Raji (cell line): ENCODE results near the gene RPGRIP1L.

Experiments used
- POLR2A ChIP-seq: IDR thresholded peaks from 2 replicates; pipeline ENCODE4 v1.6.1; 2011; ENCODE audit warnings: low read depth, low read length, control low read depth; ENCODE audit not compliant: insufficient read depth

RPGRIP1L gene

DNA sequence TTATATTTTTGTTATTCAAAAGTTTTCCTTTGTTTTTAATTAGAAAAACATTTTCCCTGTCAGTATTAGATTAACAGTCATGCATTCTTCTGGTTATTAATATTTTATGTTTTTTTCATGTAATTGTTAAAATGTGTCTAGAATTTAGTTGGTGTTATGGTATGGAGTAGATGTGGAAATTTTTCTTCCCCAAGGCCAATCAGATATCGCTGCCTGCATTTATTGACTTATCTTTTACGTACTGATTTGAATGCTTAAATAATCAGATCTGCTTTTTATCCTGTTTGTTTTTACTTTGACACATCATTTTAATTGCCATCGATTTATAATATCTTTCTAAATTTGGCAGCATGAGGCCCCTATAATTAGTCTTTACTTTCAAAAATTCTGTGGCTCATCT is 13.9 kb upstream of the RPGRIP1L start:
- TF ChIP-seq POLR2A: no peak

DNA sequence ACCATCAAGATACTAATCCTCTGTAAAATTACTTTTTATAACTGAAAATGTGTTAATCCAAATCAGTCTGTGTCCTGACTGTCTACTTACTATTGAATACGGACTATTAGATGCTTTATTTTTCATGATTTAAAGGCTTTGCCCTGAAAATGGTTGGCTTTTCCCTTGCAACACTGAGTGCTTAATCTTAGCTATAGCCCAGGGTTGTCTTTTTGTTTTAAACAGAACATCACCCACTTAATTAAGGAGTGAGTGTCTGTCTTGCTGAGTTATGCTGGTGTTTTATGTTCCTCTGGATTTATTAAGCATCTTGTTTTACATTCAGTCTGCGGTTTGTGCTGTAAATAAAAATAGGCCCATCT is 11.3 kb upstream of the RPGRIP1L start:
- no peak for TF ChIP-seq POLR2A

DNA sequence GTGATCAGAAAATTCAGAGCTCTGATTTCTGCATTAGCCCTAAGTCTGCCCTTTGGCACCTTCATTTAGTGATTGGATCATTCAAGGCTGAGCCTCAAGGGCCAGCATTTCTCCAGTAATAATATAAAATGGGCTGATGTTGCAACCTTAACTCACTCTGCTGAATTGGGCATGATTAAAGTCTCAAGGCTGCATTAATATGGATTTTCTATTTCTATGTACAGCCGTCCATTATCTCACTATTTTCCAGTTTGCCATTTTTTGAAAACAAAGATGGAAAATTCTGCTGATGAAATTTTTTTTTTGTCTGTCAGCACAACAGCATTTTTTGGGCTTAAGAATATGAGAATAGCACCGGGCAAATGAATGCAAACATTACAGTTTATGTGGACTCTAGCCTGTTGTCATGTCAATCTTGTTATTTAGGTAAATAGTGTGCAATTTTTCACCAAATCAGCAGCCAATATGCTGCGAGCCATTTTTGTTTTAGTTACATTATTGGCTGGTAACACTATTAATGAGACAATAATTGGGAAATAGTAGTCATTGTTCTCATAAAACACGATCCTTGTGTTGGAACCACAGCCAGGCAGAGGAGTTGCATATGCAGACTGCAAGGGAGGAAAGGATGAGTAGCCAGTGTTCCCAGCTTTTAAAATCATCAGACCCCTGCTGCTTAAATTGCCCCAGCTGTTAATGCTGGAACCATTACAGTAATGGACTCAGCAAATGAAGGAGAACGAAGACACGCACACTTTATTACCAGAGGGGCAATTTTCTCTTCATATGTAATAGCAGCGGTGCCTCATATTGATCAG is 10.8 kb upstream of the RPGRIP1L start:
- no peak for TF ChIP-seq POLR2A

DNA sequence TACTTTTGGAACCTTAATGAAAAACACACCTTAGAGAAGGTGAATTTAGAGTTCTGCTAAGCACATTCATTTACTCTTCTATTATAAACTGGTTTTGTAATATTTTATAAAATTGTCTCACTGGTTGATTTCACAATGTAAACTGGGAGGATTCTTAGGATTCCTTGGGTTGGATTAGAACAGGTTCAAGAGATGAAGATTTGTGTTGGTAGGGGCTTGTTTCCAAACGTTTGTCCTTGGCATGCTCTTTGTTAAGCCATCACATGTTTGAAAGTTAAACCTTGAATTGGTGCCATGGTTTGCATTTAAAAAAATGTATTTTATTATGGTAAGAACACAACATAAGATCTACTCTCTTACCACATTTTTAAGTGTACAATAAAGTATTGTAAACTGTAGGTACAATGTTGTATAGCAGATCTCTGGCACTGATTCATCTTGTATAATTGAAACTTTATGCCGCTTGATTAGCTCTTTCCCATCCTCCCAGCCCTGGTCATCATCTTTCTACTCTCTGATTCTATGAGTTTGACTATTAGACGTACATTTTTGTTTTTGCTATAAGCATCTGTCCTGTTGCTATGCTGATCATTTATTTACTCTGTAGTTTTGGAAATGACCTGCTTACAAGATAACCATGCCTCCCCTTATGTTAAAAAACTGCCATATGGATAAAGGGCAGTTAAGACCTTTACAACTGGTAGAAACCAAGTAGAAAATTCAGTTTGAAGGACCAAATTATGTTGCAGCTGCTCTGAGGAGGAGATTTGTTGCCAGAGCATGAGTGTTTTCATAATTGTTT is 9.9 kb upstream of the RPGRIP1L start:
- no peak for TF ChIP-seq POLR2A

DNA sequence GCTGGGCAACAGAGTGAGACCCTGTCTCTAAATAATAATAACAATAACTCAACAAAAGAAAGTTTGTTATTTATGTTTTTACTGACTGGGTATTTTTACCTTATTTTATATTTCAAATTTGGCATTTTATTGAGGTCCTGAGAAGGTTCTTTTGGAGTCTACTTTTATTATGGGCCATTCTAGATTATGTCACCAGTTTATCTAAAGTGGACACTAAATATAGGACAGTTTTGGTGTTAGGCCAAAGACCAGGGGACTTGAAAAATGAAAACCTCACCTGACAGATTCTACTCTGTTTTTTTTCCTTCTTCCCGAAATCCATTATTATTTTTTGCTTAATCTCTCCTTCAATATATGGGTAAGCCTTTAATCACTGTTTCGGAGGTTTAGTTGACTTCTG is 8.4 kb upstream of the RPGRIP1L start:
- no peak for TF ChIP-seq POLR2A

DNA sequence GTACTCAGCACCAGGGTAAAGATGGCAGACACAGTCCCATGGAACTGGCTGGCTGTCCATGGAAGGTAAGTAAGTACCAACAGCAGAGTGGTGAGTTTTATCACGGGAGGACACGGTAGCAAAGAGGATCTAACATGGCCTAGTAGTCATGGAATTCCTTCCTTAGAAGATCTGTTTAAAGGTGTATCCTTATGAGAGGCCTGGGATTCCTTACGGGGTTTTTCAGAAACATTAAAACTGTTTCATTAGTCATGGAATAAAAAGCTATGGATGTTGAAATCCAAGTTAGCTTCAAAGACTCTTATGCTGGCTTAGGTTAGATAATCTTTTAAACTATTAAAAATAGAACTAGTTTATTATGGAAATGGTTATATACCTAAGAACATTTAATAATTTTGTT is 7.7 kb upstream of the RPGRIP1L start:
- TF ChIP-seq POLR2A: no peak

DNA sequence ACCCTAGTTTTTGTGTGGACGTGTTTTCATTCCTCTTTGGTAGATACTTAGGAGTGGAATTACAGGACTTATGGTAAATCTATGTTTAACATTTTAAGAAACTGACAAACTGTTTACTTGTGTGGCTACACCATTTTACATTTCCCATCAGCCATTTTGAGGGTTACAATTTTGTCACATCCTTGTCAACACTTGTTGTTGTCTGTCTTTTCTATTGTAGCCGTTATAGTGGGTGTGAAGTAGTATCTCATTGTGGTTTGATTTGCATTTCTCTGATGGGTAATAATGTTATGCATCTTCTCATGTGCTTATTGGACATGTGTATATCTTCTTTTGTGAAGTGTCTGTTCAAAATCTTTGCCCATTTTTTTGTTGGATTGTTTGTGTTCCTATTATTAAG is 4.8 kb upstream of the RPGRIP1L start:
- TF ChIP-seq POLR2A: no peak

DNA sequence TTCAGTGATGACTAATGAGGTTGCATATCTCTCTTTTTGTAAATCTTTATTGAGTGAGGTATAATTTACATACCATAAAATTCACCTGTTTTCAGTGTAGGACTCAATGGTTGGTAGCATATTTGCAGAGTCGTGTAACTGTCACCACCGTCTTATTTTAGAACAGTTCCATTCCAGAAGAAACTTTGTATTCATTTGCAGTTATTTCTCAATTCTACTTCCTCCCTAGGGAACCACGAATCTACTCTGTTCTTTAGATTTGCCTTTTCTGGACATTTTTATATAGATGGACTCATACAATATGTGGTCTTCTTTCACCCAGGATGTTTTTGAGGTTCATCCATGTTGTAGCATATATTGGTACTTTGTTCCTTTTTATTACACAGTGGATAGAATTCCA is 4.0 kb upstream of the RPGRIP1L start:
- no peak for TF ChIP-seq POLR2A

DNA sequence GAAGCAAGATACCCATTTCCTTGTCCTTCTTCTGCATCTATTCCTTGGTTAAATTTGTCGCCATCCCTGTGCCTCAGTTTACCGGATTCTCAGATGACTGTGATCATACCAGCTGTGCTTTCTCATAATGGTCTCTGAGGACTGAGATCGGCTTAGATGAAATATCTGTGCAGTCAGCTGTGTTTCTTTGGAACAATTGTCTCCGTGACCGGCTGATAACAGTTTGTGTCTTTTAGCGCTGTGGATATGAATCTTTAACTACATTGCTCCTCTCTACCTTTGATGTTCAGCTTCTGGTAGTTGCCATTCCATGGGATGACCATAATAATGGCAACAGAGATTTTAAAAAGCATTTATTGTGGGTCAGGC is 770 bp upstream of the RPGRIP1L start:
- TF ChIP-seq POLR2A: no peak

DNA sequence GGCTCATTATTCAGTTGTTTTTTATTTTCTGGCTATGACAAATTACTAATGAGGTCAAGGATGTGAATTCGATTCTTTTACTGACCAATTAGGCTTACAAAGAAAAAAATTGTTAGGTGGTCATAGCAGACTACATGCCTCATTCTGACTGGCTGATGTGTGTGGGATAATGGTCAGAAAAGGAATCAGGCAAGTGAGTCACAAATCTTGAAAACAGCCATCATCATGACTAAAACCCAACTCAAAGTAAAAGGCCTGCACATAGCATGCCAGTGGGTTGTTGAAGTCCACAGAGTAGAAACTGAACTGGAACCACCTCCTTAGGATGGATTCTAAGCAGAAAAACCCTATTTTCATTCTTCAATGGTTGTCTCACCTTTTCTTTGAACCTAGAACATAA is 8.6 kb downstream of the RPGRIP1L start:
- no peak for TF ChIP-seq POLR2A

DNA sequence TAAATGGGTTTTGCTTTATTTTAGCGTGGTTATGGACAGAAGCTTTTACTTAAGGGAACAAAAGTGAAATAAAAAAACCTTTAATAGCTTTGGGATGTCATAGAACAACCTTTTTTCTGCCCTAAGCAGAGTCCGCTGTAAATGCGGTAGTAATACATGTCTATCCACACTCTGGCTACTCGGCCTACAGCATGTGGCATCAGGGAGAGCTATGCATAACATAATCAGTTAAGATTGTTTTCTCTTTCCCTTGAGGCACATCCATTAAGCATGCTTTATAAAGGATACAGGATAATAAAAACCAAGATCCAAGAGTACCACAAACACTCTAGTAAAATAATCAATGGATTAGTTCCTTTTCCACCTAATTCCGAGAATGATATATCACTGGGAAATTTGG is 10.3 kb downstream of the RPGRIP1L start:
- no peak for TF ChIP-seq POLR2A

DNA sequence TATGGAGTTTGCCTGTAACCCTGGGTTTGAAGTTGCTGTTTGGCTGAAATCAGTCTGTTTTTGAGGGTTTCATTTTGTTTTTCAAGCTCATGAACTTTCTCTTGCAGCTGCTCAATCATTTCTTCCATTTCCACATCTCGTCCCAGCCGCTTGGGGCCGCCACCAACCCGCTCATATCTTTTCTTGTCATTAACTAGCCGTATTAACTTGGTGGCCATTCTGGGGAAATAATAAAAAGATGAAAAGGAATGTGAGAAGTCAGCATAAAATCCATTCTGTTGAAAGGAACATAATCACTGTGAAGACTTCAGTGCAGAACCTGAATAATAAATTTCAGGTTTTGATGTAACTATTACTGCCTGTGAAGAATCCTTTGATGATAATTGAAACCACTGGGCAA is 11.5 kb downstream of the RPGRIP1L start:
- no peak for TF ChIP-seq POLR2A

DNA sequence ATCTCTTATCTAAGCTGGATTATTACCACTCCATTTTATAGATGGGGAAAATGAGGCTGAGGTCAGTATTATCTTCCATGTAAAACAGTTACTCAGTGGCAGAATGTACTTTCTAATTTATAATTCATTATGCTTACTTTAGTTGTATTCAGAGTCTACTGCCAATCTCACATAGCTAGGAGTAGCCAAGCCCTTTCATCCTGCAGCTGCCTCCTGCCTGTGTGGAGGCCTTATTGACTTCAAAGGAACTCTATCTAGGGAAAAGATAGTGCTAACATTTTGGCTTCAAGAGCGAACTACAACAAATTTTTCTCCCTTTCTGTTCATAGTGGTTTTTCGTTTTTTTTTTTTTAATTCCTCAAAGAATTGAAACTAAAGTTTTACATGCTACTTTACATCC is 12.9 kb downstream of the RPGRIP1L start:
- TF ChIP-seq POLR2A: no peak

DNA sequence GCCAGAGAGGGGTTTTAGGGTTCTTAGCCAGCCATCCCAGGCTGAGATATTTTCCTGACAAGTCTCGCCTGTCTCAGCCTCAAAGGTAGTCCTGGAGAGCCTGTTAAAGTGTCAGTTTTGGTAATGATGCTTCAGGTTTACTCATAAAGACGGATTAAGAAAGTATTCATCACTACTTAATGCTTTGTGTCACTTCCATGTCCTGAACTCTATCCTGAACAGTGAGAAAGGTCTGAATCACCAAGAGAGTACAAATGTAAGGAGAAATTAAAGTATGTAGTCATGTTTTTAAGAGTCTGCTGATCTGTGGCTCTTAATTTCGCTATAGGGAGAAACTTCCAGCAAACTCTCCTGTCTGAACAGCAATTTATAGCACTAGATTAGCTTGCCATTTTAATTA is 14.0 kb downstream of the RPGRIP1L start:
- TF ChIP-seq POLR2A: no peak

DNA sequence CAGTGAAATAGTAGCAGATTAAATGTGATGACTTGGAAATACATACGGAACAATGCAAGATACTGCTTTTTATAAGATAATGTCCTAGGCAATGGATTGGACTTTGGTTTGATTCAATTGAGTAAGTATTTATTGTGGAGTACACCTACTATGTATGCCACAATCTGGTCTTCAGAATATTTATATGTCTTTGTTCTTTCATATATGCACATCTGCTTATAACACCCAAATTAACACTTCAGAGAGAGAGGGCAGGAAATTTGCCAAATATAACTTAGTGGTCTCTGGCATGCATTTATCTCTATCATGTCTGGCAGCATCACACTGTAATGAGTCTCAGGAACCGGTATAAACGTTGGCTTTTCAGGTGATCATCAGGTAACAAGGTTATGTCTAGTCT is 16.9 kb downstream of the RPGRIP1L start:
- no peak for TF ChIP-seq POLR2A

DNA sequence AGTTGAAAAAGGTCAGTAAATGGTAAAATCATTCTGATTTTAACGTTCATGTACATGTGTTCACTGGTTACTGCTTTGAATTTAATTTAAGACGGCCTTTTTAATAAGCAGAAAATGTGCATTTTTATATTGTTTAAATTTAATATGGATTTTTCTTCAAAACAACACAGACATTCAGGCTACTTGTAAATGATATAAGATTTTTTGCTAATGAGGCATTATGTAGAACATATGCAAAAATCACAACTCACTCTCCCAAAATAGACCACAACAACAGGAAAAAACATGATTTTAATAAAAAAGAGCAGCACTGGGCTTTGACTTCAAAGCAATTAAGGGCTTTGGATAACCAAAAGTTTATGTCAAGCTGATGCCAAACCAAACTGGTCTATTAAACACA is 22.3 kb downstream of the RPGRIP1L start:
- no peak for TF ChIP-seq POLR2A

DNA sequence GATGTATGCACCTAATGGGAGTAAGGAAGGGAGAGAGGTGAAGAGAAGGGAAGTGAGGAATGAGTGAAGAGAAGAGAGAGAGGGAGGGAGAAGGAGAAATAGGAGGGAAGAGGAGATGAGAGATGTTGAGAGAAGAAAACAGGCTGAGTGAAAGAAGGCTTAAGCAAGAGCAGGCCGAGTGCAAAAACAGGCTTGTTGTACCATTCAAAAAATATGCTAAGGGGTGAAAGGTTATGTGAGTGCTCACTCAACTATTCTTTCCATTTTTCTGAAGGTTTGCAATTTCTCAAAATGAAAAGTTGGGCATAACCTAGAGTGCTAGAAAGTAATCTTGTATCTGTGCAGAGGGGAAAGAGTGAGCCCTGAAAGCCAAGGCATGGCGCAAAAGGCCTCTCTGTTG is 22.9 kb downstream of the RPGRIP1L start:
- no peak for TF ChIP-seq POLR2A

DNA sequence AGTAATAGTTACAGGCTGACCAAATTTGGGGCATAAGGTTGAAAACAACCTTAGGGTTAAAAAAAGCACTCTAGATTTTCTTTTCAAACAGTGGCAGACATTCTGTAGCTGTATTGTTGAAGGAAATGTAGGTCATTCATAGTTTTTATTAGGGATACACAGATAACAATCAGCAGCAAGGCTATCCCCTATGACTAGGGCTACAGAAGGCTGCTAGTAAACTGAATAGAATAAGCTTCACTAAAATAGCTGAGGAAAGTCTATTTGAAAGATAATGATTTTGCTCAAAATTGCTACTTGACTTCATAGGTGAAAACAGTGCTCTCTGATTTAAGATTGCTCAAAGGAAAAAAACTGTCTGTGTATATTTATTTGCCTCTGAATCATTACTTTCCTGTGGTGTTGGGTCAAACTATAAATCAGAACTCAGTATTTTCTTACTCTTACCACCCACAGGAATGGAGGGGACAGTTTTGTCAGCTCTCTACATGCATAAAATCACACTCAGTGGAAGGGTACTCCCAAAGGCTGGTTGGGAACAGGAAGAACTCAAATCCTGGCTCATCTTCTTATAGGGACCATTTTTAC is 24.8 kb downstream of the RPGRIP1L start:
- TF ChIP-seq POLR2A: no peak
